Activated CD4-positive, alpha-beta T cell treated with anti-CD3 and anti-CD28 coated beads for 1 hour (primary cell): ENCODE measurements around the gene ERC2.

ENCODE experiments used
- DNase-seq: peaks from one replicate; pipeline ENCODE4 v3.0.0-alpha.2; 2020

The ERC2 gene

GRCh38 chr3:55903680-55904079, 564.6 kb downstream of the ERC2 start:
- DNase-seq = no peak

GRCh38 chr3:55902221-55902900, 565.9 kb downstream of the ERC2 start:
- no peak for DNase-seq

DNA sequence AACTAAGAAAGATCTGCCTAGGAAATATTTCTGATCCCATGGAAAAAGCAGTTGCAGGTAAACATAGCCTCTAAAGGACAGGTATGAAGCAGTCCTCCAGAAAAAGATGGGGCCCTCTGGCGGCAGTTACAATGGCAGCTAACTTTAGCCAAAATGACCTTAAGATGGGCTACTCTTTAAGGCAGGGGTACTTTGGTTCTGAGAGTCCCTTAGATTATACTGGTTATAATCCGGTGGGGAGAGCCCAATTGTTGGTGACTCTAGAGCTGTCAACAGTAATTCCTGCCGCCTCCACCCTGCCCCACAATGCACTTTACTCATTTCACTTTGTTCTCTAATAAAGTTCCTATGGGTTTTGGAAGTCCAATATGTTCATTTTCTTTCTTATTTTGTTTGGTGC, 568.4 kb downstream of the ERC2 start:
- no peak for DNase-seq

DNA sequence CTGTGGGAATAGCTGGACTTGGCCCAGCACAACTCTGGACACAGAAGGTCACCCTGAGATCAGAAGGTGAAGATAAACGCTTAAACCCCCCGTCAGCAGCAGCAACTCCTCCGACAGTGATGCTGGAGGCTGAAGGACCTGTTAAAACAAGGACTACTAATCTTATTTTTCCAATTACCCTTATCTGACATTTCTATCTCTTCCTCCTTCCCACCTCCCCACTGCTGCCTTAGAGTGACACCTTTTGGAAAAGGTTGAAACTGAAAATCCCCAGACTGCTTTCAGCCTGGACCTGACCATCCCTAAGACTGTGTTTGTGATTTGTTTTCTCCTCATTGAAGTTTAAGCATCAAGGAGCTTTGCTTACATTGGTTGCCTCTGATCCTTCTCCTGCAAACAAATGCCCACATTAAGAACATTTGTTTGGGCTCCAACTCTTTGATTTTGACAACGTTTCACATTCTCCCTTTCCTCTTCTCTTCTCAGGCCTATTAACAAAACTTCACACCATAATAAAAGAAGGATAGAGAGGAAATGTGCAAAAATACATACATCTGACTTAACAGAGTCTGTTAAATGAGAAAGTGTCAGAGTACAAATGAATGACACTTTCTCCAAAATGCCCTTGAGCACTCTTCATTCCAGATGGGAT, 570.6 kb downstream of the ERC2 start:
- no peak for DNase-seq

GRCh38 chr3:55895897-55896566, 572.2 kb downstream of the ERC2 start:
- DNase-seq = no peak

DNA sequence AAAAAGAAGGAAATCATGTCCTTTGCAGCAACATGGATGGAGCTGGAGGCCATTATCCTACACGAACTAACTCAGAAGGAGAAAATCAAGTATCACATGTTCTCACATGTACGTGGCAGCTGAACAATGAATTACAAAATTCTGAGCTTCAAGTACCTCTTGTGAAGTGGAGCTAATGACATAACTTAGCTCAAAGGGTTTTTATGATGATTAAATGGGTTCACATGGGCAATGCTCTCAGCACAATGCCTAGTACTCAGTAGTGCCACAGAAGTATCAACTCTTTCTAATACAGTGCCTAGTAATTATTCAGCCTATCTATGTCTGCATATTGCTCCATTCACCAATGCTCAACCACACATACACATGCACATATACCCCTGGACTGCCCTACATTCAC, 573.7 kb downstream of the ERC2 start:
- no peak for DNase-seq

DNA sequence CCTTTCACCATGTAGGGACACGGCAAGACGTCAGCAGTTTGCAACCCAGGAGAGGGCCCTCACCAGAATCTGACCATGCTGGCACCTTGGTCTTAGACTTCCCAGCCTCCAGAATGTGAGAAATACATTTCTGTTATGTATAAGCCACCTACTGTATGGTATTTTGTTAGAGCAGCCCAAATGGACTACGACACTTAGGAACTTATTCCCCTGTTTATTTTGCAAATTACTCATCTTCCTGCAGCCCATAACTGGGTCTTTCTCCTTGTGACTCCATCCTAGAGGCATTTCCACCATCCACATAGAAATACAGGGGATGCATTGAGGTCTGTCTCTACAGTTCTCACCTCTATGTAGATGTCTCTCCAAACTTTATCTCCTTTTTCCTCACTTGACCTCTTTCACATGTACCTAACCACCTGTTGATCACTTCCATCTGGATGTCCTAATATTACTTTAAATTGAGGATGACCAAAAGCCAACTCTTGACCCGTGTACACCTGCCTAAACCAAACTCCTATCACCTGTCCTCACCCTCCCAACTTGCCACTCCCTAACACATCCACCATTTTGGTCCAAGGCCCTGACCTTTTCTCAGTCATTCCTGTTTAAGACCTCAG, 575.1 kb downstream of the ERC2 start:
- DNase-seq = no peak

DNA sequence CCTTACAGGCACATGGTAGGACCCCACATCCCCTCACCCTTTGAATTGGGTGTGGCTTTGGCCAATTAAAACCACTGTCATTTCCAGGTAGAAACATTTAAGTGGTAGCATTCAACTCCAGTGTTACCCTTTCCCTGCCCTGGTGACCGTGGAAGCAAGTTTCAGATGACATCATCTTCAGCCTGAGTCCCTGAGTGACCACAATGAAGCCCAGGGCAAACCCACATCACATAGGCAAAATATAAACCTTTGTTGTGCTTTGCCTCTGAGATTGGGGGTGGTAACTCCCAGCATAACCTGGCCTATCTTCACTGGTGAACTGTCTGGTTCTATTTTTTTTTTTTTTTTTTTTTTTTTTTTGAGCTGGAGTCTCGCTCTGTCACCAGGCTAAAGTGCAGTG, 577.2 kb downstream of the ERC2 start:
- no peak for DNase-seq

GRCh38 chr3:55888282-55888885, 579.9 kb downstream of the ERC2 start:
- DNase-seq = no peak

GRCh38 chr3:55885721-55886120, 582.5 kb downstream of the ERC2 start:
- DNase-seq = no peak

DNA sequence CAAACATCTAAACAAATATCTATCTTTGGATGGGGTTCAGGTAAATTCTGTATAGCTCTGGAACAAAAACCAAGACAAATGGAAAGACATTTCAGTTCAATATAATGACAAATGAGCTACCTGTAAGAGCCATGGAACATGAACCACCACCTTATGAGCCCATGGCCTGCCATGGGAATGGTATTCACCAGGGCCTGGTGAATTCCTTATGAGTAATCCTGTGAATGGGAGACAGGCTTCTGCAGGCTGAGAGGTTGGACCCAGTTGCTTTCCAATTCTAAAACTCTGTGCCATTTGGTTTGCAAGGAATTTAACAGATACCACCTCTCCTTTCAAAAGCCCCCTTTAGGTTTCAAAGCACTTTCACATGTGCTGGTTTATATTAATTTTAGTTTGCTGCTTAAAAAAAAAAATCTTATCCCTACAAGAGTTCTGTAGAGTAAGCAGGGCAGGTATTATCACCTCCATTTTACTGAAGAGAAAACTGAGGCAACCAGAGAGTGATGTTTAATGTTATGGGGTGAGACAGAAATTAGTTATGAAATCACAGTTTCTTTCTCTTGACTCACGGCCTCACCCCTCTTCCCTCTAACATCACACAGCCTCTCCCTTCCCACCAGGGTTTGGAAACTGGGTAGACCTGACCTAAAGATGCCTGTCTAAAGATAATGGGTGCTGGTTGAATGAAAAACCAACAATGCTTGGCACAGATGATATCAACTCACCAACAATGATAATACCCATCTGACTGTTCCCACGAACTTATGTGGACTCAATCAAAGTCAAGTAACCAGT, 583.6 kb downstream of the ERC2 start:
- DNase-seq = no peak

- no peak for DNase-seq
These were observed 584.2 kb downstream of the ERC2 start for GRCh38 chr3:55884066-55884465.

DNA sequence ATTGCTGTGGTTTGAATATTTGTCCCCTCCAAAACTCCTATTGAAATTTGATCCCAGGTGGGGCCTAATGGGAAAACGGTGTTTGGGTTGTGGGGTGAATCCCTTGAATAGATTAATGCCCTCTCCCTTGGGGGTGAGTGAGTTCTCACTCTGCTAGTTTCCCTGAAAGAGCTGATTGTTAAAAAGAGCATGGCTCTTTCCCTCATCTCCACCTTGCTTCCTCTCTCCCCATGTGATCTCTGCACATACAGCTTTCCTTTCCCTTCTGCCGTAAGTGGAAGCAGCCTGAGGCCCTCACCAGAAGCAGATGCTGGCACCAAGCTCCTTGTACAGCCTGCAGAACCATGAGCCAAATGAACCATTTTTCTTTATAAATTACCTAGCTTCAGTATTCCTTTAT, 586.3 kb downstream of the ERC2 start:
- no peak for DNase-seq

DNA sequence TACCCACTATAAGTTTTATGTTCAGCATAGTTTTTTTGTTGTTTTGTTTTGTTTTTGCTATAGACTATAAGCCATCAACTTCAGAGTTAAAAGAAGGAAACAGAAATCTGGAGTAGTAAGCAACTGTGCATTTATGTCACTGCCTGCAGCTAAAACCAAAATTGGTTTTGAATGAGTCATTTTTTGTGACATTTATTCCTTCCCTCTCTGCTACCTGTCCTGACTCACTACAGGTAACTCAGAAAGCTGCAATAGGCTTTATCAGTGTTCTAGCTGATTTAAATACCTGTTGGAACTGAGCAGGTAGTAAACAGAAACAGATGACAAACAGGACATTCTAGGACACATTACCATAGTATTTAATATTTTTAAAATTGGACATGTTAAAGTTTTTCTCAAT, 587.9 kb downstream of the ERC2 start:
- DNase-seq = no peak

- DNase-seq = no peak
These were observed 588.4 kb downstream of the ERC2 start for GRCh38 chr3:55879901-55880331.

- DNase-seq = no peak
These were observed 590.6 kb downstream of the ERC2 start for GRCh38 chr3:55877703-55878102.

GRCh38 chr3:55876560-55876959, 591.7 kb downstream of the ERC2 start:
- no peak for DNase-seq

- DNase-seq = no peak
These were observed 593.2 kb downstream of the ERC2 start for GRCh38 chr3:55875113-55875512.

DNA sequence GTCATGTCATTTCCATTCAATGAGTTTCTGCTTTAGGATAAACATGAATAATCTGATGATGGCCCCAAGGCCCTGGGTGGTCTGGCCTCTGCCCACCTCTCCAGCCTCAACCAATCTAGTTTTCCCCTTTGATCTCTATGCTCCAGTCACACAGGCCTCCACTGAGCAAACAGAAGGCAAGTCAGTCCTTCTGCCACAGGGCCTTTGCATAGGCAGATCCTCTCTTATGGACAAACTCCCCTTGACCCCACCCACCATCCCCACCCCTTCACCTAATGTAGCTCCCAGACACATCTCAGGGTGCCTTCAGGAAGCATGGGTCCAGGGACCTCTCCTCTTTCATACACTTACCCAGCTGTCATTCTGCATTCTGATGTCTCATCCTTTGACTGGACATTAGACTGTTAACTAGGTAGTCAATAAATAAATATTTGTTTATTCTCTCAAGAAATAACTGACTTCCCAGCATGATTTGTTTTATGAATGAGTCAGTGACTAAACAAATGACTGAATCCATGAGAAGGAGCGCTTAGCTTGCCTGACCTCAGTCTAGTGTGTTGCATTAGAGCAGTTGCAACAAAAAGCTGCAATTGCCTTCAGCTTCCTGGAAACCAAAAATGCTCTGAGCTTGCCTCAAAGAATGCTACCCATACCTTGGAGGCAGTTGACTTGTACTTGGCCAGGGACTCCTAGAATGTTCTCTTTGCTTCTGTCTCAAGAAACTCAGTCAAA, 594.6 kb downstream of the ERC2 start:
- no peak for DNase-seq

DNA sequence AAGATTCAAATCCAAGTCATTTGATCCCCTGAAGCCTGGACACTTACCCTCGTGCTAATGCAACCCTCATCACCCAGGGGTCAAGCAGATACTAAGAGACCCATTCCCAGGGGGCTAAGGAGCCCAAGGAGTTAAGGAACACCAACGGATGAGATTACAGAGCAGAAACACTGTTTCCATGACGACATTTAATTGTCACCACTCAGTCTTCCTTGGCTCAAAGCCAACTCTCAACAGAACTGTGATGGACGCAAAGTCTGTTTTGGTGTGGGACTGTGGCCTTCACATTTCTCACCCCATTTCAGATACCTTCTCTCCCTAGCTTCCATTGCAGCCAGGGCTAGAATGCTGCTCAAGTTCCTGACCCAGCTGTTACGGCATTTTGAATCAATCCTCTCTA, 597.7 kb downstream of the ERC2 start:
- no peak for DNase-seq

- DNase-seq = no peak
These were observed 599.9 kb downstream of the ERC2 start for GRCh38 chr3:55868347-55868746.

DNA sequence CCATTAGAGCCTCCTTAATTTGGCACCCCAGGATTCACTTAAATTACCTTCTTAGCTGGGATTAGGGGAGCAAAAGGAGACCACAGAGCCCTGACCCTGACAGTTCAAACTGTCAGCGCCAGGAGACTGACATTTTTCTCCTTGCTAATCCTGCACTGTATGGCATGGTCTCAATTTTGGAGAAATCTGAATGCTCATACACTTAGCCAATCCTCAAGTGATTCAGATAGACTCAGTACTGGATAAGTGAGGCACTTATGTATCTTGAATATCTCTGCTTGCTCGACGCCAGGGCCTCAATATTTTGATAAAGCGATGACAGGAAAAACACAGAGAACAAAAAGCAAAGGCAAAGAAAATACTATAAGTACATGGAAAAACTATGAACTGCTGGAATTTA, 605.2 kb downstream of the ERC2 start:
- DNase-seq = no peak
